Astrocyte of the cerebellum (primary cell): ENCODE data around the gene HLA-B.

Experiments used
- DNase-seq: peaks from one replicate; pipeline ENCODE4 v3.0.0-alpha.2; 2011; ENCODE audit warnings: low read depth
- H3K4me3 ChIP-seq: 2 replicates; pipeline ENCODE4 v1.5.1; 2011; ENCODE audit warnings: mild to moderate bottlenecking, low read depth, low read length, moderate library complexity
- in situ Hi-C: cut with HindIII; loops from 2 replicates; pipeline ENCODE4 v1.10.0; 2017; ENCODE audit warnings: low sequenced_read_pairs
- TF ChIP-seq, protein P1 (sequence below): IDR thresholded peaks from 2 replicates; pipeline ENCODE4 v1.5.1; 2012; ENCODE audit warnings: low read length, low read depth, moderate library complexity, mild to moderate bottlenecking; ENCODE audit errors: missing control alignments

HLA-B gene

DNA sequence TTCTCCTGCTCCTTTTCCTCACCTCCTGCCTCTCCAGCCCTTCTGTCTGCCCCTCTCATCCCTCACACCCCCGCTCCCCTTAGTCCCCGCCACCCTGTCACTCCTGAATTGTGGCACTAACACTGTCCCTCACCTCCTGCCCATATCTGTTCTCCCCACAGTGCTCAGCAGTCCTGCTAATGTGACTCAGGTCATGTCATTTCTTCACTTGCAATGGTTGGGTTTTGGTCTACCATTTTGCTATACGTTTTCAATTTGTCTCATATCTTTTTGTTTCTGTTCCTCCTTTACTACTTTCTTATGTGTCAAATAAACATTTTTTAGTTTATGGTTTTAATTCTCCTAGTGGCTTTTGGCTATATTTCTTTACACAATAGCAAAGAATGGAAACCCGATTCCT, 1.3 kb upstream of the HLA-B start:
- no peak overlapping the region for H3K4me3 ChIP-seq
- TF ChIP-seq, protein P1, sequence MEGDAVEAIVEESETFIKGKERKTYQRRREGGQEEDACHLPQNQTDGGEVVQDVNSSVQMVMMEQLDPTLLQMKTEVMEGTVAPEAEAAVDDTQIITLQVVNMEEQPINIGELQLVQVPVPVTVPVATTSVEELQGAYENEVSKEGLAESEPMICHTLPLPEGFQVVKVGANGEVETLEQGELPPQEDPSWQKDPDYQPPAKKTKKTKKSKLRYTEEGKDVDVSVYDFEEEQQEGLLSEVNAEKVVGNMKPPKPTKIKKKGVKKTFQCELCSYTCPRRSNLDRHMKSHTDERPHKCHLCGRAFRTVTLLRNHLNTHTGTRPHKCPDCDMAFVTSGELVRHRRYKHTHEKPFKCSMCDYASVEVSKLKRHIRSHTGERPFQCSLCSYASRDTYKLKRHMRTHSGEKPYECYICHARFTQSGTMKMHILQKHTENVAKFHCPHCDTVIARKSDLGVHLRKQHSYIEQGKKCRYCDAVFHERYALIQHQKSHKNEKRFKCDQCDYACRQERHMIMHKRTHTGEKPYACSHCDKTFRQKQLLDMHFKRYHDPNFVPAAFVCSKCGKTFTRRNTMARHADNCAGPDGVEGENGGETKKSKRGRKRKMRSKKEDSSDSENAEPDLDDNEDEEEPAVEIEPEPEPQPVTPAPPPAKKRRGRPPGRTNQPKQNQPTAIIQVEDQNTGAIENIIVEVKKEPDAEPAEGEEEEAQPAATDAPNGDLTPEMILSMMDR: no peak
- no peak for DNase-seq
- in situ Hi-C loops: no loop called here

DNA sequence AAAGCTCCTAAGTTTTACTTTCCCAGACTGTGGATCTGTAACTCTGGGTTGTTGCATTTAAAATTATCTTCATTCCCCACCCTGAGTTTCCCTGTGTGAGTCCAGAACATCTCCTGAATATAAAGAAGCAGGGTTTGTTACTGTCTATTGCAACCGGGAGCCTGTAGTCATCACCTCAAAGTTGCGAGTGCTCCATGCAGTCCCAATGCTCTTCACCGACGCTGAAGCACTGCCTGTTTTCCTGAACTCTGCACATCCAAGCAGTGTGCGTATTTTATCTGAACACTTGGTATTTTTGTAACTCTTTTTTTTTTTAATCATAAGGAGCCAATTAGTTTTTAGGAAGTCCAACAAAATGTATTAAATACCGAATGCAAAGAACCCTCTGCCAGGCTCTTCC, 907 bp upstream of the HLA-B start:
- no peak for DNase-seq
- TF ChIP-seq, protein P1: no peak
- in situ Hi-C loops: no loop called here
- H3K4me3 ChIP-seq: no peak overlapping the region

DNA sequence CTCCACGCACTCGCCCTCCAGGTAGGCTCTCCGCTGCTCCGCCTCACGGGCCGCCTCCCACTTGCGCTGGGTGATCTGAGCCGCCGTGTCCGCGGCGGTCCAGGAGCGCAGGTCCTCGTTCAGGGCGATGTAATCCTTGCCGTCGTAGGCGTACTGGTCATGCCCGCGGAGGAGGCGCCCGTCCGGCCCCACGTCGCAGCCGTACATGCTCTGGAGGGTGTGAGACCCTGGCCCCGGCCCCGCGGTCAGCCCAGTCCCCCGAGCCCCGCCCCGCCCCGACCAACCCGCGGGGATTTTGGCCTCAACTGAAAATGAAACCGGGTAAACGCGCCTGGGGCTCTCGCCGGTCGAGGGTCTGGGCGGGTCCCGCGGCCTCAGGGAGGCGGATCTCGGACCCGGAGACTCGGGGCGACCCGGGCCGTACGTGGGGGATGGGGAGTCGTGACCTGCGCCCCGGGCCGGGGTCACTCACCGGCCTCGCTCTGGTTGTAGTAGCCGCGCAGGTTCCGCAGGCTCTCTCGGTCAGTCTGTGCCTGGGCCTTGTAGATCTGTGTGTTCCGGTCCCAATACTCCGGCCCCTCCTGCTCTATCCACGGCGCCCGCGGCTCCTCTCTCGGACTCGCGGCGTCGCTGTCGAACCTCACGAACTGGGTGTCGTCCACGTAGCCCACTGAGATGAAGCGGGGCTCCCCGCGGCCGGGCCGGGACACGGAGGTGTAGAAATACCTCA, 598 bp downstream of the HLA-B start:
- TF ChIP-seq, protein P1: no peak
- H3K4me3 ChIP-seq: peak overlapping the region; percentile 52
- in situ Hi-C loops: no loop called here
- DNase-seq: no peak

DNA sequence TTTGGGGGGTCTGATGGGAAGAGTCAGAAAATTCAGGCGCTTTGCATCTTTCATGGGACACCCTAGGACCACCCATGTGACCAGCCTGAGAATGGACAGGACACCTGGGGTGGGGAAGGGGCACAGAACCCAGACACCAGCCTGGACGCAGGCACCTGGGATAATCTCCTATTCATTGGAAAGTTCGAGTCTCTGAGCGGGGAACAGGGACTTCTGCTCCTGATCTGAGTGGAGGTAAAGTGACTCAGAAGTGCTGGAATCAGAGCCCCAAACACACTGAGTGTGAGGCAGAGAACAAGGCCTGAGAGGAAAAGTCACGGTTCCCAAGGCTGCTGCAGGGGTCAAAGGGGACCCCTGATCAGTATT, 1.4 kb downstream of the HLA-B start:
- no peak for DNase-seq
- no peak overlapping the region for H3K4me3 ChIP-seq
- in situ Hi-C loops: no loop called here
- TF ChIP-seq, protein P1: no peak

DNA sequence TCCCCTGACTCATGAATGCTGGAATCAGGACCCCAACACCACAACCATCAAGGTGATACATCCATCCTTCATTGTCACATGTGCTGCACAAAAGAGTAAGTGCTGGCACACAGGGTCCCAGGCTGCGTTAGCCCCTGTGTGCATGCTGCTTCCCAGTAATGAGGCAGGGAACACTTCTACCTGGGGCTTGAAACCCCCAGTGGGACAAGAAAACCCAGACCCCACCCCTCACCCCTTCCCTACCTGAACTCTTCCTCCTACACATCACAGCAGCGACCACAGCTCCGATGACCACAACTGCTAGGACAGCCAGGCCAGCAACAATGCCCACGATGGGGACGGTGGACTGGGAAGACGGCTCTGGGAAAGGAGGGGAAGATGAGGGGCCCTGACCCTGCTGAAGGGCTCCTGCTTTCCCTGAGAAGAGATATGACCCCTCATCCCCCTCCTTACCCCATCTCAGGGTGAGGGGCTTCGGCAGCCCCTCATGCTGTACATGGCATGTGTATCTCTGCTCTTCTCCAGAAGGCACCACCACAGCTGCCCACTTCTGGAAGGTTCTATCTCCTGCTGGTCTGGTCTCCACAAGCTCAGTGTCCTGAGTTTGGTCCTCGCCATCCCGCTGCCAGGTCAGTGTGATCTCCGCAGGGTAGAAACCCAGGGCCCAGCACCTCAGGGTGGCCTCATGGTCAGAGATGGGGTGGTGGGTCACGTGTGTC, 2.0 kb downstream of the HLA-B start:
- no peak overlapping the region for H3K4me3 ChIP-seq
- TF ChIP-seq, protein P1: no peak
- no peak for DNase-seq
- in situ Hi-C loops: no loop called here

DNA sequence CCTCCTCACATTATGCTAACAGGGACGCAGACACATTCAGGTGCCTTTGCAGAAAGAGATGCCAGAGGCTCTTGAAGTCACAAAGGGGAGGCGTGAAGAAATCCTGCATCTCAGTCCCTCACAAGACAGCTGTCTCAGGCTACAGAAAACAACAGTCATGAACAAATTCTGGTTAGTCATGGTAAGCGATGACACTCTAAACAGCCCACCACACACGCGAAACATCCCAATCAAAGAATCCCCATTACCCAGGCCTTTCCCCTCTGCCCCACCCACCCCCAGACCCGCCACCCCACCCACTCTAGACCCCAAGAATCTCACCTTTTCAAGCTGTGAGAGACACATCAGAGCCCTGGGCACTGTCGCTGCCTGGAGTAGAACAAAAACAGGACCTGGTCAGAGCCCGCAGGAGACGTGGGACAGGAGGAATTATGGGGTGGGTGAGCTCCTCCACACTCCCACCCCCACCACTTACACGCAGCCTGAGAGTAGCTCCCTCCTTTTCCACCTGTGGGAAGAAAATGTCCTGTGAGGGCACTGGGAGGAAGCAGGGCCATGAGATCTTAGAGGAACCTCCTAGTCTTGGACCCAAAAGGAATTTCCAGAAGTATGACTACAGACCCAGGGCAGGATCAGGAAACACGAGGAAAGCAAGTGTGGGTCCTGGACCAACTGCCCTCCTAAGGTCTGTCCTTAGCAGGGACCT, 2.7 kb downstream of the HLA-B start:
- DNase-seq: no peak
- H3K4me3 ChIP-seq: no peak overlapping the region
- TF ChIP-seq, protein P1: no peak
- in situ Hi-C loops: no loop called here
